Kidney (tissue), 14 donors: Measurements from ENCODE around the gene SUMO4. TPM values are rescaled to one million over a fixed set of nuclear protein-coding genes. Genes with fewer than 3 reads are reported as not detected.

Experiments
- DNase-seq, 5 donors: peaks; one replicate each; pipeline ENCODE4 v3.0.0-alpha.2; 2013 to 2020
- FAIRE-seq: peaks from 2 replicates; lab custom pipeline; 2012; peaks lifted over from hg19 to GRCh38; lab: Jason Lieb, UNC
- H3K27ac ChIP-seq, 2 donors: one replicate each; pipeline ENCODE4 v1.7.0; 2013; ENCODE audit warnings: low read depth in 2 of 2, low read length in 2 of 2, inconsistent platforms in 1 of 2
- H3K27me3 ChIP-seq: one replicate; pipeline ENCODE4 v1.7.1; 2013; ENCODE audit warnings: low read length, inconsistent platforms; ENCODE audit not compliant: control insufficient read depth, insufficient read depth
- H3K36me3 ChIP-seq, 3 donors: one replicate each; pipeline versions ENCODE4 v1.7.0 to v1.7.1; 2013; ENCODE audit warnings: low read length in 3 of 3, control low read depth in 1 of 3, inconsistent platforms in 1 of 3; ENCODE audit not compliant: insufficient read depth in 3 of 3, control insufficient read depth in 2 of 3
- H3K4me1 ChIP-seq, 3 donors: one replicate each; pipeline versions ENCODE4 v1.7.0 to v1.7.1; 2013; ENCODE audit warnings: low read length in 3 of 3, inconsistent platforms in 1 of 3, low read depth in 1 of 3; ENCODE audit not compliant: control insufficient read depth in 2 of 3, insufficient read depth in 2 of 3
- H3K4me3 ChIP-seq, 3 donors: one replicate each; pipeline versions ENCODE4 v1.7.0 to v1.8.1; 2013; ENCODE audit warnings: low read length in 3 of 3, control low read depth in 1 of 3, inconsistent platforms in 1 of 3
- H3K9ac ChIP-seq, 3 donors: one replicate each; pipeline versions ENCODE4 v1.7.0 to v1.7.1; 2013; ENCODE audit warnings: low read length in 3 of 3, control low read depth in 1 of 3, inconsistent platforms in 1 of 3
- H3K9me3 ChIP-seq, 3 donors: one replicate each; pipeline versions ENCODE4 v1.7.0 to v1.7.1; 2013; ENCODE audit warnings: low read length in 3 of 3, control low read depth in 1 of 3, inconsistent platforms in 1 of 3; ENCODE audit not compliant: control insufficient read depth in 2 of 3, insufficient read depth in 1 of 3
- intact Hi-C: fragments of 100-400 bp; cut with DNase I; formaldehyde crosslinking; loops from one replicate; pipeline ENCODE4 v1.11.1; 2022
- polyA plus RNA-seq: library from polyadenylated mRNA; stranded (reverse); fragments of 350-450 nt; fragmentation: Illumina TruSeq; extraction: RNeasy Lipid Tissue Mini Kit (QIAGEN cat#74804); gene quantifications from one replicate; pipeline ENCODE4 v1.2.3, GENCODE V29; 2014; ENCODE audit warnings: low read depth, low replicate concordance; ENCODE audit not compliant: insufficient read depth
- total RNA-seq: library from RNA; stranded (reverse); fragmentation: NEBNext Ultra II Directional; extraction: Animal tissue kit (Norgen Biotek cat#: 25700); gene quantifications from one replicate; pipeline ENCODE4 v1.2.1, GENCODE V29; 2021
- TF ChIP-seq, protein P1 (sequence below): IDR thresholded peaks from 3 replicates; pipeline ENCODE4 v1.5.1; 2012; ENCODE audit warnings: mild to moderate bottlenecking, moderate library complexity, borderline replicate concordance; ENCODE audit not compliant: insufficient read depth; ENCODE audit errors: extremely low read depth
- donor health status: control.
- donor health status: control.
- donor health status: control.
- donor health status: control.
- donor health status: control.
- donor health status: DM: yes; HTN: yes; CAD: no.
- donor health status: Normal renal cell carcinoma (clear cell type).

Gene SUMO4
- total and polyA plus RNA-seq, 2 donors from 2014 or later, result 1.9 TPM; not detected in 1

DNA sequence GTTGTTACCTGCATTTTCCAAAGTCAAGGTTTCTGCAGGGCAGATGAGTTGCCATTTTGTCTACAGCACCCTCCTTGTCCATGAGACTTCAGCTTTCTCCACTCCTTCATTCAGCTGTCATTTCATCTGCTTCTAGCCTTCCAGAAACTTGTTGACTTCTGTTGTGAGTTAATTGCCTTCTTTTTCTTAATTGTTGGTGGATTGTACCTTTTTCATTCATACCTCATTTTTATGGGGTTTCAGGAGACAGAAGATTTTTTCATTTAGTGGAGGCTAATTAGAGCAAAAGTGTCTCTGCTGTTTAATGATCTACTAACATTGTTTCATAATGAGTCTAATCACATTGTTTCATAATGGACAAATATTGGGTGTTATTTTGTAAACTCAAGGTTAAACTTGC, 7.5 kb upstream of the SUMO4 start:
- intact Hi-C loops, result no loop called here
- Histone ChIP-seq H3K27ac (no peak overlapping the region), H3K4me3 (no peak overlapping the region), H3K27me3 (no peaks in the 10 kb centered on the region), H3K9ac (no peak overlapping the region), H3K9me3 (no peaks in the 10 kb centered on the region), H3K4me1 (no peaks in the 10 kb centered on the region), H3K36me3 (peaks cover 0 to 4% (median 0%) of the 10 kb centered on the region in 3 donors)
- FAIRE-seq, result no peak
- TF ChIP-seq, protein P1, sequence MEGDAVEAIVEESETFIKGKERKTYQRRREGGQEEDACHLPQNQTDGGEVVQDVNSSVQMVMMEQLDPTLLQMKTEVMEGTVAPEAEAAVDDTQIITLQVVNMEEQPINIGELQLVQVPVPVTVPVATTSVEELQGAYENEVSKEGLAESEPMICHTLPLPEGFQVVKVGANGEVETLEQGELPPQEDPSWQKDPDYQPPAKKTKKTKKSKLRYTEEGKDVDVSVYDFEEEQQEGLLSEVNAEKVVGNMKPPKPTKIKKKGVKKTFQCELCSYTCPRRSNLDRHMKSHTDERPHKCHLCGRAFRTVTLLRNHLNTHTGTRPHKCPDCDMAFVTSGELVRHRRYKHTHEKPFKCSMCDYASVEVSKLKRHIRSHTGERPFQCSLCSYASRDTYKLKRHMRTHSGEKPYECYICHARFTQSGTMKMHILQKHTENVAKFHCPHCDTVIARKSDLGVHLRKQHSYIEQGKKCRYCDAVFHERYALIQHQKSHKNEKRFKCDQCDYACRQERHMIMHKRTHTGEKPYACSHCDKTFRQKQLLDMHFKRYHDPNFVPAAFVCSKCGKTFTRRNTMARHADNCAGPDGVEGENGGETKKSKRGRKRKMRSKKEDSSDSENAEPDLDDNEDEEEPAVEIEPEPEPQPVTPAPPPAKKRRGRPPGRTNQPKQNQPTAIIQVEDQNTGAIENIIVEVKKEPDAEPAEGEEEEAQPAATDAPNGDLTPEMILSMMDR, result no peak
- DNase-seq, result no peak

DNA sequence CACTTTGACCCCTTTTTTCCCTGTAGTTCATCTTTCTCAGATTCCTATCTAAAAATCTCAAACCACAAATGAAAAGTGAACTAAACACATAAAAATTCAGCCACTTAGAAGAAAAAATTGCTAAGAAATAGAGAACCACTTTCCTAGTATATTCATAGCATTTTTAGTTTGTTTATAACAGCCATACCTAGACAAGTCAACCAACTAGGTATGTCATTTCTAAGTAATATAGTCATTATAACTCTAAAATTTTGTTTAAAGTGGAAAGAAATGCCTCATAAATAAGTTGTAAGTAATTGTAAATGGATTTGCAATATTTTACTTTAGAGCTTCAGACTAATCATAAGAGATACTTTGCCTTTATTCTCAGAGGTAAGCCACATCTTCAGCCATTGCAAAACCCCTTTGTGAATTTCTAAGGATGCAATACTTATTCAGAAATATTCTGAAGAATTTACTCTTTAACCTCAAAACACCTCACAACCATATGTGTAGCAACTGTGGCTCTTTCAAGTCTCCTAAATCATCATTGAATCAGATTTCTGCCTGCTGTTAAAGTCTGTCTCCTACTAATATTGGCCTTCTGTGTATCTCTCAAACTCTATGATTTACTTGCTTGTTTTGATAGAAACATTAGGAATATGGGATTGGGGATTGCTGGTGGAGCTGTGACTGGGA, 6.9 kb upstream of the SUMO4 start:
- TF ChIP-seq, protein P1, result no peak
- no peak overlapping the region for H3K27ac ChIP-seq
- FAIRE-seq, result no peak
- no peak for DNase-seq
- H3K4me1 ChIP-seq, result no peaks in the 10 kb centered on the region
- no peaks in the 10 kb centered on the region for H3K27me3 ChIP-seq
- peaks cover 0 to 8% (median 0%) of the 10 kb centered on the region in 3 donors for H3K36me3 ChIP-seq
- intact Hi-C loops, result no loop called here
- no peak overlapping the region for H3K4me3 ChIP-seq
- H3K9ac ChIP-seq, result no peak overlapping the region
- no peaks in the 10 kb centered on the region for H3K9me3 ChIP-seq

DNA sequence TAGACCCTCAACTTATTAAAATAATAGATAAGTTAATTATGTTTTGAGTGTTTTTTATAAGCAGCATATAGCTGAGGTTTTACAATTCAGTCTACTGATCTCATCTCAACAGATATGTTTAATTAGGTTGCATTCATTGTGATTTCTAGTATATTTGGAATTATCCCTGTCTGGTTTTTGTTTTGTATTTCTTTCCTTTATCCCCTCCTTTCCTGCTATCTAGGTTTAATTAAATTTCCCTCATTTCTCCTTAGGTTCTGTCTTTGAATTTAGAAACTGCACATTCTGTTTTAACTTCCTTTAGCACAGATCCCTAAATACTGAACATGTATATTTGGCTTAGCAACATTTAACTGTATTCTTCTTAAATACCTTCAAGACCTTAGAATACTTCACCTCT, 4.9 kb upstream of the SUMO4 start:
- Histone ChIP-seq H3K27me3 (no peaks in the 10 kb centered on the region), H3K36me3 (peaks cover 0 to 12% (median 3%) of the 10 kb centered on the region in 3 donors), H3K4me3 (no peak overlapping the region), H3K9ac (no peak overlapping the region), H3K9me3 (no peaks in the 10 kb centered on the region), H3K4me1 (no peaks in the 10 kb centered on the region), H3K27ac (no peak overlapping the region)
- FAIRE-seq, result no peak
- DNase-seq, result no peak
- TF ChIP-seq, protein P1, result no peak
- intact Hi-C loops, result no loop called here
